ENCODE data around the gene CAV2. TPM values are rescaled to one million over a fixed set of nuclear protein-coding genes. Genes with fewer than 3 reads are reported as not detected.

Gene CAV2
- total and polyA plus RNA-seq, 9 of the 15 experiments (the other 6 are each of a cell fraction or from before 2014, with no cell fraction given): 16.1 to 137 (median 38.3) TPM

- TF ChIP-seq BHLHE40 (IDR thresholded peaks at IDR 0.05; ENCODE audit: low read length): peak; percentile 44; the same call in 1 of the 2 replicates
- TF ChIP-seq ZBTB5 (IDR thresholded peaks at IDR 0.05): no peak
- peak; percentile 43 for TF ChIP-seq FOSL1 (tag; conservative IDR thresholded peaks at IDR 0.05)
- TF ChIP-seq LCOR (CRISPR knock-in tag; IDR thresholded peaks at IDR 0.05): 0 out of 2 replicates have a peak, but pooled peaks have one; percentile 48
- peak; percentile 14 to 35; a peak in 1 of 4 replicates for TF ChIP-seq MNT (conservative IDR thresholded peaks at IDR 0.05)
- no peak for TF ChIP-seq NELFE (IDR thresholded peaks at IDR 0.05; ENCODE audit: insufficient read depth, insufficient read length)
- no peak for TF ChIP-seq YBX1 (IDR thresholded peaks at IDR 0.05)
Observed at GRCh38 chr7:116526897-116527296, 27.4 kb downstream of the CAV2 start.

More at GRCh38 chr7:116526897-116527296, 27.4 kb downstream of the CAV2 start:
- H3K9me3 ChIP-seq (replicated peaks; ENCODE audit: control insufficient read depth, insufficient read depth, low read depth, low read length): no peaks in the 10 kb centered on the region
- H3K36me3 ChIP-seq (ENCODE audit: control insufficient read depth, insufficient read depth, low read length): no peaks in the 10 kb centered on the region
- peak overlapping the region; percentile 98 for H3K4me2 ChIP-seq (ENCODE audit: insufficient read depth, low read length)
- H2AFZ ChIP-seq (ENCODE audit: low read depth, low read length): peak overlapping the region; percentile 93
- DNase-seq (ENCODE audit: extremely low read depth in 1 of 4, low spot score in 3 of 4) (no peak), FAIRE-seq (no peak), ATAC-seq (no peak)
- H4K20me1 ChIP-seq (replicated peaks; ENCODE audit: control insufficient read depth, insufficient read depth, low read length): no peaks in the 10 kb centered on the region
- CTCF ChIA-PET (ENCODE audit: low intra/inter-chr PET ratio): interaction anchor here (0.8 to 2.3 kb wide), 4 partner anchors 80 to 354 kb away, joined by 3 to 14 read pairs (median 3); no protein-coding TSS in a partner anchor
- 24% methylated on average over 5 of the region's 5 CpGs for WGBS (ENCODE audit: insufficient coverage, low coverage, missing lambda C conversion rate)
- H3K4me3 ChIP-seq: no peak overlapping the region
- peaks cover 21 to 24% of the 10 kb centered on the region in 2 experiments for H3K4me1 ChIP-seq (replicated peaks in 1 of 2; ENCODE audit: control insufficient read depth in 2 of 2, insufficient read depth in 2 of 2, low read length in 2 of 2)
- intact Hi-C loops (cut with micrococcal nuclease) (loop anchor here (1.0 to 2.0 kb wide), 5 partner anchors 62 to 346 kb away; no protein-coding TSS in a partner anchor), in situ Hi-C loops (cut with MboI) (no loop called here)
- H3K27ac ChIP-seq (ENCODE audit: extremely low read depth, low read depth, low read length): no peak overlapping the region
- H3K9ac ChIP-seq (ENCODE audit: insufficient read depth in 1 of 2, low read depth in 2 of 2, low read length in 2 of 2): peak overlapping the region in 1 of 2 experiments; percentile 89; a peak in 1 of 4 replicates
- H3K9me1 ChIP-seq (ENCODE audit: control insufficient read depth, insufficient read depth, low read length): no peaks in the 10 kb centered on the region
- peaks cover 0 to 7% of the 10 kb centered on the region in 2 experiments; a peak in 2 of 5 replicates for H3K27me3 ChIP-seq (ENCODE audit: control insufficient read depth in 2 of 2, insufficient read depth in 2 of 2, low read length in 2 of 2)
- no TSS peak for BruUV-seq (replicated peaks)
- POLR2A ChIA-PET: interaction anchor here (0.7 to 1.2 kb wide), 5 partner anchors 25 to 261 kb away, joined by 3 to 9 read pairs (median 4); no protein-coding TSS in a partner anchor
- H3K79me2 ChIP-seq (ENCODE audit: control insufficient read depth, insufficient read depth, low read length): no peaks in the 10 kb centered on the region

Data from K562 (cell line).